Measurements from ENCODE around the gene LRRC53. TPM values are rescaled to one million over a fixed set of nuclear protein-coding genes. Genes with fewer than 3 reads are reported as not detected.

Gene LRRC53
- total and polyA plus RNA-seq, 2 of the 8 experiments (the other 6 are each of a cell fraction or from before 2014, with no cell fraction given) = not detected

DNA sequence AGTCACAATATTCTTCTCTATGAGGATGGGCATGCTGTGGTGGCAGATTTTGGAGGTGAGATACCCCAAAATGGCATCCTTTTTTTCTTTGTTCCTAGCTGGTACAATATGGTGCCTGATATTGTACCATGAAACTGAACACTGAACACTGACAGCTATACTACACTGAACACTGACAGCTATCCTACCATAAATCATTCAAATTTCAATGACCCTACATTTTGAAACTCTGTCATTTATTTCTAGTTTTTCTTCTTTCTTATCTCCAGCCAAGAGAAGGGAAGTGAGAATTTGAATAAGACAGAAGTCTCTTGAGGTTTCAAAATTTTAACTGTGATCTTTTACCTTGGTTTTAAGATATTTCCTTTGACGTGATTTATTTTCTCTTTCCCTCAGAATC, 76.3 kb downstream of the LRRC53 start:
- Histone ChIP-seq H2BK5ac (ENCODE audit: low read depth, low read length) (no peak overlapping the region), H2AFZ (ENCODE audit: low read length) (no peak overlapping the region), H2BK20ac (ENCODE audit: low read length) (no peak overlapping the region), H3K36me3 (ENCODE audit: control insufficient read depth in 2 of 4, insufficient read depth in 4 of 4, low read length in 3 of 4) (no peaks in the 10 kb centered on the region), H3K27me3 (replicated peaks in 1 of 4; ENCODE audit: control insufficient read depth in 3 of 4, extremely low read depth in 1 of 4, insufficient read depth in 3 of 4, low read length in 3 of 4) (no peaks in the 10 kb centered on the region), H3K79me1 (ENCODE audit: low read depth, low read length) (no peaks in the 10 kb centered on the region), H3K18ac (ENCODE audit: extremely low read depth, low read length) (no peak overlapping the region), H3K9ac (replicated peaks in 1 of 4; ENCODE audit: extremely low read depth in 1 of 4, low read depth in 3 of 4, low read length in 3 of 4) (no peak overlapping the region), H3K4me1 (replicated peaks in 1 of 4; ENCODE audit: control insufficient read depth in 3 of 4, insufficient read depth in 4 of 4, low read length in 3 of 4) (no peaks in the 10 kb centered on the region), H4K8ac (ENCODE audit: extremely low read depth, insufficient read depth, low read length) (no peak overlapping the region), H3K4me2 (ENCODE audit: insufficient read depth in 1 of 2, low read depth in 2 of 2, low read length in 2 of 2) (no peak overlapping the region), H3K23ac (ENCODE audit: insufficient read length) (no peak overlapping the region), H4K5ac (ENCODE audit: insufficient read length, low read depth, low read length) (no peak overlapping the region), H2BK15ac (ENCODE audit: low read length) (no peak overlapping the region), H2BK12ac (ENCODE audit: low read depth, low read length) (no peak overlapping the region), H3K23me2 (ENCODE audit: low read depth, low read length) (no peaks in the 10 kb centered on the region), H3K56ac (replicated peaks; ENCODE audit: insufficient read length, low read depth, low read length) (no peak overlapping the region), H3K4me3 (ENCODE audit: extremely low read depth in 1 of 4, insufficient read depth in 2 of 4, low read depth in 3 of 4, low read length in 4 of 4) (no peak overlapping the region), H4K91ac (replicated peaks; ENCODE audit: insufficient read length, low read length) (no peak overlapping the region), H4K20me1 (replicated peaks in 1 of 2; ENCODE audit: control insufficient read depth in 1 of 2, insufficient read depth in 2 of 2, low read length in 2 of 2) (no peaks in the 10 kb centered on the region), H2AK5ac (ENCODE audit: low read depth, low read length) (no peak overlapping the region), H2BK120ac (replicated peaks; ENCODE audit: low read depth, low read length) (no peak overlapping the region), H3K4ac (replicated peaks; ENCODE audit: insufficient read length, low read depth, low read length) (no peak overlapping the region), H3K14ac (ENCODE audit: insufficient read length) (no peak overlapping the region), H3K9me3 (ENCODE audit: insufficient read depth in 2 of 2, low read depth in 1 of 2, low read length in 1 of 2) (no peaks in the 10 kb centered on the region), H3K79me2 (ENCODE audit: control insufficient read depth in 1 of 2, insufficient read depth in 2 of 2, low read length in 2 of 2) (no peaks in the 10 kb centered on the region), H3K27ac (ENCODE audit: low read depth, low read length) (no peak overlapping the region)
- FAIRE-seq (no peak), DNase-seq (ENCODE audit: low read depth in 1 of 2, low spot score in 2 of 2) (no peak)
- WGBS, 2 experiments (ENCODE audit: extremely low coverage in 1 of 2, insufficient coverage in 1 of 2, insufficient read length in 1 of 2, insufficient replicate concordance in 2 of 2, low coverage in 1 of 2, low lambda C conversion rate in 2 of 2, missing lambda C conversion rate in 1 of 2) = 86% methylated on average over 1 of the region's 1 CpG; no CpG with 5 or more reads in 1 of the 2 experiments
- TF ChIP-seq POU5F1 (IDR thresholded peaks at IDR 0.05; ENCODE audit: low read depth, low read length) = no peak
- no peak for TF ChIP-seq CTBP2 (IDR thresholded peaks at IDR 0.05; ENCODE audit: borderline replicate concordance, insufficient read depth, insufficient read length, low read length)
- TF ChIP-seq TAF7 (optimal IDR thresholded peaks at IDR 0.05; ENCODE audit: borderline replicate concordance, low read depth, low read length) = no peak
- TF ChIP-seq, protein P1, sequence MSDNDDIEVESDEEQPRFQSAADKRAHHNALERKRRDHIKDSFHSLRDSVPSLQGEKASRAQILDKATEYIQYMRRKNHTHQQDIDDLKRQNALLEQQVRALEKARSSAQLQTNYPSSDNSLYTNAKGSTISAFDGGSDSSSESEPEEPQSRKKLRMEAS (IDR thresholded peaks at IDR 0.05) = no peak
- TF ChIP-seq, protein P2, sequence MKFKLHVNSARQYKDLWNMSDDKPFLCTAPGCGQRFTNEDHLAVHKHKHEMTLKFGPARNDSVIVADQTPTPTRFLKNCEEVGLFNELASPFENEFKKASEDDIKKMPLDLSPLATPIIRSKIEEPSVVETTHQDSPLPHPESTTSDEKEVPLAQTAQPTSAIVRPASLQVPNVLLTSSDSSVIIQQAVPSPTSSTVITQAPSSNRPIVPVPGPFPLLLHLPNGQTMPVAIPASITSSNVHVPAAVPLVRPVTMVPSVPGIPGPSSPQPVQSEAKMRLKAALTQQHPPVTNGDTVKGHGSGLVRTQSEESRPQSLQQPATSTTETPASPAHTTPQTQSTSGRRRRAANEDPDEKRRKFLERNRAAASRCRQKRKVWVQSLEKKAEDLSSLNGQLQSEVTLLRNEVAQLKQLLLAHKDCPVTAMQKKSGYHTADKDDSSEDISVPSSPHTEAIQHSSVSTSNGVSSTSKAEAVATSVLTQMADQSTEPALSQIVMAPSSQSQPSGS (IDR thresholded peaks at IDR 0.05; ENCODE audit: low read length) = no peak
- TF ChIP-seq, protein P3, sequence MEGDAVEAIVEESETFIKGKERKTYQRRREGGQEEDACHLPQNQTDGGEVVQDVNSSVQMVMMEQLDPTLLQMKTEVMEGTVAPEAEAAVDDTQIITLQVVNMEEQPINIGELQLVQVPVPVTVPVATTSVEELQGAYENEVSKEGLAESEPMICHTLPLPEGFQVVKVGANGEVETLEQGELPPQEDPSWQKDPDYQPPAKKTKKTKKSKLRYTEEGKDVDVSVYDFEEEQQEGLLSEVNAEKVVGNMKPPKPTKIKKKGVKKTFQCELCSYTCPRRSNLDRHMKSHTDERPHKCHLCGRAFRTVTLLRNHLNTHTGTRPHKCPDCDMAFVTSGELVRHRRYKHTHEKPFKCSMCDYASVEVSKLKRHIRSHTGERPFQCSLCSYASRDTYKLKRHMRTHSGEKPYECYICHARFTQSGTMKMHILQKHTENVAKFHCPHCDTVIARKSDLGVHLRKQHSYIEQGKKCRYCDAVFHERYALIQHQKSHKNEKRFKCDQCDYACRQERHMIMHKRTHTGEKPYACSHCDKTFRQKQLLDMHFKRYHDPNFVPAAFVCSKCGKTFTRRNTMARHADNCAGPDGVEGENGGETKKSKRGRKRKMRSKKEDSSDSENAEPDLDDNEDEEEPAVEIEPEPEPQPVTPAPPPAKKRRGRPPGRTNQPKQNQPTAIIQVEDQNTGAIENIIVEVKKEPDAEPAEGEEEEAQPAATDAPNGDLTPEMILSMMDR (IDR thresholded peaks at IDR 0.05; ENCODE audit: control extremely low read depth in 1 of 3, insufficient read depth in 1 of 3, low read depth in 1 of 3, low read length in 3 of 3) = no peak
- no peak for TF ChIP-seq JUND (IDR thresholded peaks at IDR 0.05; ENCODE audit: low read length)
- TF ChIP-seq SIN3A (conservative IDR thresholded peaks at IDR 0.05 in 1 of 2, IDR thresholded peaks at IDR 0.05 in 1 of 2; ENCODE audit: low read depth in 1 of 2, low read length in 2 of 2) = no peak
- no peak for TF ChIP-seq CBX8 (IDR thresholded peaks at IDR 0.05; ENCODE audit: borderline replicate concordance, low read depth, low read length)
- ChIA-PET CTCF (ENCODE audit: partially characterized antibody) (interaction anchor here (1.5 kb wide), 1 partner anchor 32 kb away, joined by 5 read pairs; no protein-coding TSS in a partner anchor), POLR2A (ENCODE audit: partially characterized antibody) (no interaction called here)

Measured in H1 (cell line).